Skeletal muscle tissue (tissue), 4 donors: ENCODE results near the gene COL9A3. TPM values are rescaled to one million over a fixed set of nuclear protein-coding genes. Genes with fewer than 3 reads are reported as not detected.

Source experiments
- H3K27ac ChIP-seq: one replicate; pipeline ENCODE4 v1.7.0; 2013; ENCODE audit warnings: mild to moderate bottlenecking, low read depth, low read length, inconsistent platforms
- H3K27me3 ChIP-seq, 3 donors: one replicate each; pipeline ENCODE4 v1.7.0; 2013; ENCODE audit warnings: low read length in 3 of 3; ENCODE audit not compliant: control insufficient read depth in 3 of 3, insufficient read depth in 3 of 3
- H3K36me3 ChIP-seq, 3 donors: one replicate each; pipeline ENCODE4 v1.7.0; 2013; ENCODE audit warnings: low read length in 3 of 3; ENCODE audit not compliant: control insufficient read depth in 3 of 3, insufficient read depth in 3 of 3
- H3K4me1 ChIP-seq, 3 donors: one replicate each; pipeline ENCODE4 v1.7.0; 2013; ENCODE audit warnings: low read length in 3 of 3, mild to moderate bottlenecking in 3 of 3; ENCODE audit not compliant: control insufficient read depth in 3 of 3, insufficient read depth in 3 of 3
- H3K4me3 ChIP-seq, 3 donors: one replicate each; pipeline ENCODE4 v1.7.0; 2013; ENCODE audit warnings: low read length in 3 of 3
- H3K9ac ChIP-seq, 3 donors: one replicate each; pipeline ENCODE4 v1.7.0; 2013; ENCODE audit warnings: low read length in 3 of 3, mild to moderate bottlenecking in 3 of 3, moderate library complexity in 2 of 3, low read depth in 1 of 3
- H3K9me3 ChIP-seq, 3 donors: one replicate each; pipeline ENCODE4 v1.7.0; 2013; ENCODE audit warnings: low read length in 3 of 3; ENCODE audit not compliant: control insufficient read depth in 3 of 3
- total RNA-seq: library from RNA; depleted of rRNA; stranded (reverse); fragments of >200 nt; gene quantifications from one replicate; pipeline ENCODE4 v1.2.3, GENCODE V29; 2014
- donor health status: Osteomylitis.

The COL9A3 gene
- total RNA-seq, 1 donor from 2014 or later, result 8.9 TPM

- peak overlapping the region in 1 of 3 donors; percentile 33 for H3K9ac ChIP-seq
- peaks cover 53 to 64% (median 57%) of the 10 kb centered on the region in 3 donors for H3K27me3 ChIP-seq
- peaks cover 14 to 34% (median 24%) of the 10 kb centered on the region in 3 donors for H3K4me1 ChIP-seq
- H3K36me3 ChIP-seq, result peaks cover 5 to 13% (median 8%) of the 10 kb centered on the region in 3 donors
- H3K27ac ChIP-seq, result no peak overlapping the region
- H3K4me3 ChIP-seq, result peak overlapping the region in 1 of 3 donors; percentile 22
- no peaks in the 10 kb centered on the region for H3K9me3 ChIP-seq
These were observed 593 bp upstream of the COL9A3 start for GRCh38 chr20:62816031-62816883.

- Histone ChIP-seq H3K27ac (no peak overlapping the region), H3K9ac (peak overlapping the region in 1 of 3 donors; percentile 16), H3K9me3 (no peaks in the 10 kb centered on the region), H3K4me1 (peaks cover 14 to 34% (median 24%) of the 10 kb centered on the region in 3 donors), H3K36me3 (peaks cover 0 to 3% (median 0%) of the 10 kb centered on the region in 3 donors), H3K27me3 (peaks cover 53 to 64% (median 57%) of the 10 kb centered on the region in 3 donors), H3K4me3 (no peak overlapping the region)
These were observed 1.2 kb downstream of the COL9A3 start for GRCh38 chr20:62817975-62818591.

GRCh38 chr20:62818592-62819493 is 2.0 kb downstream of the COL9A3 start:
- H3K27me3 ChIP-seq, result peaks cover 53 to 64% (median 57%) of the 10 kb centered on the region in 3 donors
- H3K27ac ChIP-seq, result no peak overlapping the region
- H3K9me3 ChIP-seq, result no peaks in the 10 kb centered on the region
- H3K9ac ChIP-seq, result peak overlapping the region in 1 of 3 donors; percentile 25
- H3K36me3 ChIP-seq, result no peaks in the 10 kb centered on the region
- H3K4me3 ChIP-seq, result no peak overlapping the region
- peaks cover 14 to 34% (median 24%) of the 10 kb centered on the region in 3 donors for H3K4me1 ChIP-seq

GRCh38 chr20:62819494-62820174 is 2.8 kb downstream of the COL9A3 start:
- Histone ChIP-seq H3K36me3 (no peaks in the 10 kb centered on the region), H3K9ac (peak overlapping the region in 1 of 3 donors; percentile 16), H3K27ac (no peak overlapping the region), H3K9me3 (no peaks in the 10 kb centered on the region), H3K4me1 (peaks cover 14 to 40% (median 24%) of the 10 kb centered on the region in 3 donors), H3K4me3 (no peak overlapping the region), H3K27me3 (peaks cover 52 to 59% (median 55%) of the 10 kb centered on the region in 3 donors)

GRCh38 chr20:62820208-62820961 is 3.5 kb downstream of the COL9A3 start:
- peaks cover 47 to 54% (median 48%) of the 10 kb centered on the region in 3 donors for H3K27me3 ChIP-seq
- H3K27ac ChIP-seq, result no peak overlapping the region
- H3K4me3 ChIP-seq, result no peak overlapping the region
- H3K9ac ChIP-seq, result no peak overlapping the region
- peaks cover 14 to 40% (median 24%) of the 10 kb centered on the region in 3 donors for H3K4me1 ChIP-seq
- no peaks in the 10 kb centered on the region for H3K36me3 ChIP-seq
- H3K9me3 ChIP-seq, result no peaks in the 10 kb centered on the region

- Histone ChIP-seq H3K4me3 (no peak overlapping the region), H3K27me3 (peaks cover 42 to 48% (median 43%) of the 10 kb centered on the region in 3 donors), H3K36me3 (no peaks in the 10 kb centered on the region), H3K9ac (no peak overlapping the region), H3K4me1 (peaks cover 12 to 37% (median 21%) of the 10 kb centered on the region in 3 donors), H3K27ac (no peak overlapping the region), H3K9me3 (no peaks in the 10 kb centered on the region)
These were observed 4.3 kb downstream of the COL9A3 start for GRCh38 chr20:62820962-62821725.

- Histone ChIP-seq H3K4me3 (no peak overlapping the region), H3K27me3 (peaks cover 37 to 47% (median 38%) of the 10 kb centered on the region in 3 donors), H3K4me1 (peaks cover 9 to 32% (median 17%) of the 10 kb centered on the region in 3 donors), H3K9ac (no peak overlapping the region), H3K9me3 (no peaks in the 10 kb centered on the region), H3K27ac (no peak overlapping the region), H3K36me3 (no peaks in the 10 kb centered on the region)
These were observed 4.9 kb downstream of the COL9A3 start for GRCh38 chr20:62821726-62822210.

GRCh38 chr20:62822239-62822787 is 5.5 kb downstream of the COL9A3 start:
- H3K27me3 ChIP-seq, result peaks cover 33 to 46% (median 38%) of the 10 kb centered on the region in 3 donors

More at GRCh38 chr20:62822239-62822787, 5.5 kb downstream of the COL9A3 start:
- Histone ChIP-seq H3K9ac (no peak overlapping the region), H3K36me3 (no peaks in the 10 kb centered on the region), H3K4me3 (no peak overlapping the region), H3K4me1 (peaks cover 9 to 32% (median 17%) of the 10 kb centered on the region in 3 donors), H3K9me3 (no peaks in the 10 kb centered on the region), H3K27ac (no peak overlapping the region)
